ENCODE measurements around the gene PODNL1. TPM values are rescaled to one million over a fixed set of nuclear protein-coding genes. Genes with fewer than 3 reads are reported as not detected.
A peak's percentile ranks its signal among the peaks of the same experiment; 100 is the strongest.

PODNL1 gene
- total RNA-seq, 1 donor from 2014 or later, result 2.7 TPM

DNA sequence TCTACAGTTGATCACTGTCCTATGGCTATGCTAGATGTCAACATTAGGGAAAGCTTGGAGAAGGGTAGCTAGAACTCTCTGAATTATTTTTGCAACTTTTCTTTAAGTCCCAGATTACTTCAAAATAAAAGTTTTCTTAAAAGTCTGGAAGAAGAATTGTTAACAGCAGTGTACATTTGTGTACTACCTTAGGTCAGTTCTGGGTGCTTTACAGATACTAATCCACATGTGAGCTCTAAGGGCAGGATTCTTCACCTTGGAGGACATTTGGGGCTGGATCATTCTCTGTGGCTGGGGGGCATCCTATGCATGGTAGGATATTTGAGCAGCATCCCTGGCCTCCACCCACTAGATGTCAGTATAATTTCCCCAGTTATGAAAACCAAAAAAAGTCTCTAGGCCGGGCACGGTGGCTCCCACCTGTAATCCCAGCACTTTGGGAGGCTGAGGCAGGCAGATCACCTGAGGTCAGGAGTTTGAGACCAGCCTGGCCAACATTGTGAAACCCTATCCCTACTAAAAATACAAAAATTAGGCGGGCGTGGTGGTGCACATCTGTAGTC is 35.1 kb downstream of the PODNL1 start:
- no peaks in the 10 kb centered on the region for H3K36me3 ChIP-seq
- H3K4me1 ChIP-seq, result peaks cover 22% of the 10 kb centered on the region
- H3K27me3 ChIP-seq (ENCODE audit: low read depth), result no peaks in the 10 kb centered on the region
- intact Hi-C loops (cut with DNase I), result no loop called here
- H3K9me3 ChIP-seq, result no peaks in the 10 kb centered on the region
- ATAC-seq (no peak), DNase-seq (no peak)
- no peak overlapping the region for H3K27ac ChIP-seq
- peak; percentile 45 for TF ChIP-seq CTCF (IDR thresholded peaks at IDR 0.05)
- no peak overlapping the region for H3K4me3 ChIP-seq

DNA sequence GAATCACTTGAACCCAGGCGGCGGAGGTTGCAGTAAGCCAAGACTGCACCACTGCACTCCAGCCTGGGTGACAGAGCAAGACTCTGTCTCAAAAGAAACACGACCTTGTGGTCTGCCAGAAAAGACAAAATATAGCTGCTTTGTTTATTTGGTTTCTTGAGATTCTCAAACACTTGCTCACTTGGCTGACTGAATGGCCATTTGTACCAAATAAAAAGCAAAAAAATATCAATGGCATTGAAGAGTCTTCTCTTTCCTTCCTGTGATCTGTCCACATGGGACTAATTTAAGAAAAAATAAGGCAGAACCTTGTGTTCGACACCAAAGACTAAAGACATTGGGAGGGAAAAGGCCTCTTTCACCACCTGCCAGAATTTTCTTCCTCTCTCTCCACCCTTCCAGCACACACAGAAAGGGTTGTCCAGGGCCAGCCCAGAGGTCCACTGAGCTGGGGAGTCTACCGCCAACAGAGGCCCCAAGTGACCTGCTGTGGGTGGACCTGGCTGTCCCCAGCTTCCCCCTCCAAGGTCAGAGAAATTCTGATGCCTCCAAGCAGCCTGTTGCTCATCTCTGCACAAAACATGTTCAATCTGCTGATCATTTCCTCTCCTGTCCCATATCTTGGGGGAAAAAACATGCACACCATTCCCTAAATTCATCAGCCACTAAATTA is 38.2 kb downstream of the PODNL1 start:
- H3K27me3 ChIP-seq (ENCODE audit: low read depth), result no peaks in the 10 kb centered on the region
- no peak for ATAC-seq
- no peak for TF ChIP-seq CTCF (IDR thresholded peaks at IDR 0.05)
- no peaks in the 10 kb centered on the region for H3K4me1 ChIP-seq
- intact Hi-C loops (cut with DNase I), result no loop called here
- H3K36me3 ChIP-seq, result no peaks in the 10 kb centered on the region
- H3K4me3 ChIP-seq, result no peak overlapping the region
- H3K27ac ChIP-seq, result no peak overlapping the region
- H3K9me3 ChIP-seq, result no peaks in the 10 kb centered on the region
- no peak for DNase-seq

DNA sequence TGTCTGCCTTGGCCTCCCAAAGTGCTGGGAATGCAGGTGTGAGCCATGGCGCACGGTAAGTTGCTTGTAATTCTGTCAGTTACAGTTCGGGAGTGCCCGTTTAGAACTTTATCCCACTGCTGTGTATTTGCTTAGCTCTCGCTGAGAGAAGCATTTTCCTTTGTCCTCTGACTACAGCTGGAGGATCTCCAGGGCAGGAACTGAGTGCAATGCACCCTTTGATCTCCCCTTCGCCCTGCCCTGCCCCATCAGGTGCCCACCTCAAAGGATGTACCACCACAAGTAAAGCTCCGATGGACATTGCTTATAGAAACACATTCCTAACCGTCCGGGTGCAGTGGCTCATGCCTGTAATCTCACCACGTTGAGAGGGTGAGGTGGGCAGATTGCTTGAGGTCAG is 38.8 kb downstream of the PODNL1 start:
- ATAC-seq (no peak), DNase-seq (no peak)
- Histone ChIP-seq H3K9me3 (no peaks in the 10 kb centered on the region), H3K27me3 (ENCODE audit: low read depth) (no peaks in the 10 kb centered on the region), H3K4me3 (no peak overlapping the region), H3K27ac (no peak overlapping the region), H3K36me3 (no peaks in the 10 kb centered on the region), H3K4me1 (no peaks in the 10 kb centered on the region)
- intact Hi-C loops (cut with DNase I), result no loop called here
- no peak for TF ChIP-seq CTCF (IDR thresholded peaks at IDR 0.05)

DNA sequence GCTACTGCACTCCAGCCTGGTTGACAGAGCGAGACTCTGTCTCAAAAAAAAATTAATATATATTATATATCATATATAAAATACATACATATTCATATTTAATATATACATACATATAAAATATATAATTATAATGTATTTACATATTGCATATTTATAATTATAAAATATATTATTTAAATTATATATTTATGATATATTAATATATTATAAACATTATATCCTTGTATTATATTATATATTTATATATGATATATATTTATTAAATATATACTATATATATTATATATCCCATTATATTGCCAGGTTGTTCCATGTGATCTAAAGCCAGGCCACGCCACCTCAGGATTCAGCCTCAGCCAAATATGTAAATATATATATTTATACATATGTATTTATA is 42.0 kb downstream of the PODNL1 start:
- H3K9me3 ChIP-seq, result no peaks in the 10 kb centered on the region
- H3K27me3 ChIP-seq (ENCODE audit: low read depth), result no peaks in the 10 kb centered on the region
- ATAC-seq (no peak), DNase-seq (no peak)
- no peak for TF ChIP-seq CTCF (IDR thresholded peaks at IDR 0.05)
- H3K36me3 ChIP-seq, result no peaks in the 10 kb centered on the region
- H3K4me3 ChIP-seq, result no peak overlapping the region
- H3K4me1 ChIP-seq, result no peaks in the 10 kb centered on the region
- no peak overlapping the region for H3K27ac ChIP-seq
- intact Hi-C loops (cut with DNase I), result no loop called here

- Histone ChIP-seq H3K4me3 (no peak overlapping the region), H3K36me3 (no peaks in the 10 kb centered on the region), H3K27me3 (ENCODE audit: low read depth) (no peaks in the 10 kb centered on the region), H3K4me1 (no peaks in the 10 kb centered on the region), H3K27ac (no peak overlapping the region), H3K9me3 (no peaks in the 10 kb centered on the region)
- TF ChIP-seq CTCF (IDR thresholded peaks at IDR 0.05), result no peak
- intact Hi-C loops (cut with DNase I), result no loop called here
- DNase-seq (no peak), ATAC-seq (no peak)
Measured at GRCh38 chr19:13894552-13894951, 43.7 kb downstream of the PODNL1 start.
